Kidney glomerular epithelial cell (primary cell): Measurements from ENCODE around the gene SCN1A.
"Not testable (repeated sequence)": the region's sequence is repeated elsewhere in the genome, so short reads cannot be mapped to it uniquely, and the experiment has no call there.

Experiments
- DNase-seq: peaks from one replicate; lab custom pipeline; 2025; lab: John Stamatoyannopoulos, UW

Gene SCN1A

DNA sequence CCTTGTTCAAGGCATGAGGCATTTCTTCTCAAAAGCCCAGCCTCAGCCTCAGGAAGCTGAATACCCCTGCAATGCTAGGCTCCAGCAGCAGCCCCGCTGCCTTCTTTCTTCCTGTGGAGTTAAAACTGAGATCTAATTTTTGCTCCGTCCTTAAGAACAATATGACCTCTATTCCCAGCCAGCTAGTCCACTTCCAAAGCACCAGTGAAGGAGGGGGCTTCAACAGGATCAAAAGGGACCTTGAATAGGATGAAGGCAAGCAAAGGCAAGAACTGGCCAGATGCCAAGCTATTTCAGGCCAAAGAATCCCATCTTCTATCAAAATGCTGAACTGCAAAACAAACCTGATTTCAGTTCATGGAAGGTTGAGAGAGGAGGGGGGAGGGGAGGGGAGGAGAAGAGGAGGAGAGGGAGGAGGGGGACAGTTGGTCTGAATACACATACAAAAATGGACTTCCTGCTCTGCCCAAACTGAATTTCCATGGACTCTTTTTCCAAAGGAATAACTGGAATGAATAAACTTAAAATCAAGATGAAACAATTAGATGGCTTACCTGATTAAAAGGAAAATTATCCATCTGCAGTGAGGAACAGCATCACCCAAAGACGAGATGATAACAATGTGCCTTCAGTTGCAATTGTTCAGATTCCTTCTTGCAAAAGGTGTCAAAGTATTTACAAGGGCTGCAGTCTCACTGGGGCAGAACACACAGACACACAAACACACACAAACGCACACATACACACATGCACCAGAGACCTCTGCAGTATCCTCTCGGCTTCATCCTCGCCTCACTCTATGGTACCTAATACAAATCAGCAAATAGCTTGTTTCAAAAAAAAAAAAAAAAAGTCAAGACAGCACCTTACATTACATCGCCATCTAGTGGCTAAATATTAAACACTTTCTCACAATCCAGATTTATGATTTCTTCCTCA is at the start of gene SCN1A:
SCN1A (minus strand) TSS at position 804 of the 939 bp plus-strand sequence. CDS start 54,399 bp downstream, outside the sequence.
- peak; percentile 39 for DNase-seq

GRCh38 chr2:166173263-166173662 is 45.4 kb upstream of the SCN1A start:
- no peak for DNase-seq

GRCh38 chr2:166171216-166171615 is 43.4 kb upstream of the SCN1A start:
- DNase-seq, result no peak

DNA sequence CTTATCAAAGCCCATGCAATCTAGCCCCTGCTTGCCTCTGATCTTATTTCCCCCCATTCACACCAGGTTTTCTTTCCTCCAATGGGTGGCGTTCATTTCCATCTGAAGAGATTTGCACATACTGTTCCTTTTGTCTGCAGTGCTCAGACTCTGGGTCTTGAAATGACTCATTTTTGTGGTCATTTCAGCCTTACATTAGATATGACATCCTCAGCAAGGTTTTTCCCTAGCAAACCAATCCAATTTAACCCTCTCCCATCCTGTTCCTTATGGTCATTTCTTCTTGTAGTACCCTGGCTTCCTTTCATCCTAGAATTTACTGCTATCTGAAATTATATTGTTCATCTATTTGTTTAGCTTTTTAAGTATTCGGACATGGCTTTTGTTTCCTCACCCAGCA is 42.5 kb upstream of the SCN1A start:
- no peak for DNase-seq

GRCh38 chr2:166167449-166167848 is 39.6 kb upstream of the SCN1A start:
- peak; percentile 41 for DNase-seq

DNA sequence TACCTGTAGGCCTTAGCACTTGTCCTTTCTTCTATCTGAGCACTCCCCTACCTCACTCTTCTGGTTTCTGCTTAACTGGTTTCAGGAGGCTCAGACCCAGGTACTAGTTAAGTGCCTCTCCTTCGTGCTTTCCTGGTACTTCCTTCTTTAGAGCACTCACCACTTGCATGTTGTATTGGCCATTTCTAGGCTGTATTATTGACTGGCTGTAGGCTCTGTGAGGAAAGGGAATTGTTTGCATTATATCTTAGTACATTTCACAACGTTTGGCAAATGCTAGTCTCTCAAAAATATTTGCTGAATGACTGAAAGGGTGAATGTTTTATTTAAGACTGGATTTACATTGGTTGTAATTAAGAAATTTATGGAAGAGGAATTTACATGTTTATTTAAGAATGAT is 36.0 kb upstream of the SCN1A start:
- no peak for DNase-seq

DNA sequence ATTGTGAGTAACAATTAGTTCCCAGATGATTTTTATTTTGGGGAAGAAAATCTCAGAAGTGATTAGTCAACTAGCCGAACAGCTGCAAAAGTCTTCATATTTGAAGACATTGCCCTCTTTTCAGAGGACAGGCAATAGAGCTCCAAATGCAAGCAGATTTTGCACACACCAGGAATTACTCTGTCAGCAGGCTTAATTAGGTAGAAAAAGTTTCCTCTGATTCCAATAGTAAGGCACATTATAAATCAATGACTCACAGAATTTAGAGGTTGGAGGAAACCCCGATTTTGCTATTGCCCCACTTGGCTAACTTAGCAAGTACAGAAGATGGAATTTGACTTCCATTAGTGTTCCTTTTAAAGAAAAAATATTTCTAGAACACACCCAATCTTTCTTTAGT is 30.7 kb upstream of the SCN1A start:
- no peak for DNase-seq

GRCh38 chr2:166157578-166157977 is 29.8 kb upstream of the SCN1A start:
- no peak for DNase-seq

DNA sequence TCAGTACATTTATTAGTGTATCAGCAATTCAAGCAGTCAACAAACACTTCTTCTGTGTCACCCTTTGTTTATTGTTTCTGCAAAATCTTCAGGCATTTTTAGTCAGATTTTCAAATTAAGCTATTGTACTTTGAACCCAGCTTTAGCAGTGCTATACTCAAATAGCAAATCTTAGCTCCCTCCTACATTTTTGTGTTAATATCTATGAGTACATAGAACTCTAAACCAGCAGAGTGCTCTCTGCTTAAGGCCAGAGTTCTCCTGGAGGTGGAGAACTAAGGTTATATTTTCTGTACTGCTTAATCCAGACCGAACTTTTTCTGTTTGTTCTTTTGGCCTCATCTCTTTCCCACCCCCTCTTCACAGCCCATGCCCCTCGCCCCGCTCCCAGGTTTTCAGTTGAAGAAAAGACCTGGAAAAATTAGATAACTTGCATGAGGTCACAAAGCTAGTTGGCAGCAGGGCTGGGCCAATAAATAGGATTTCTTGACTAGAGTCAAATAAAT is 29.2 kb upstream of the SCN1A start:
- no peak for DNase-seq

- DNase-seq, result no peak
Observed at GRCh38 chr2:166155589-166155988, 27.8 kb upstream of the SCN1A start.

GRCh38 chr2:166154685-166155338 is 27.0 kb upstream of the SCN1A start:
- DNase-seq, result no peak

GRCh38 chr2:166152064-166152463 is 24.2 kb upstream of the SCN1A start:
- no peak for DNase-seq

DNA sequence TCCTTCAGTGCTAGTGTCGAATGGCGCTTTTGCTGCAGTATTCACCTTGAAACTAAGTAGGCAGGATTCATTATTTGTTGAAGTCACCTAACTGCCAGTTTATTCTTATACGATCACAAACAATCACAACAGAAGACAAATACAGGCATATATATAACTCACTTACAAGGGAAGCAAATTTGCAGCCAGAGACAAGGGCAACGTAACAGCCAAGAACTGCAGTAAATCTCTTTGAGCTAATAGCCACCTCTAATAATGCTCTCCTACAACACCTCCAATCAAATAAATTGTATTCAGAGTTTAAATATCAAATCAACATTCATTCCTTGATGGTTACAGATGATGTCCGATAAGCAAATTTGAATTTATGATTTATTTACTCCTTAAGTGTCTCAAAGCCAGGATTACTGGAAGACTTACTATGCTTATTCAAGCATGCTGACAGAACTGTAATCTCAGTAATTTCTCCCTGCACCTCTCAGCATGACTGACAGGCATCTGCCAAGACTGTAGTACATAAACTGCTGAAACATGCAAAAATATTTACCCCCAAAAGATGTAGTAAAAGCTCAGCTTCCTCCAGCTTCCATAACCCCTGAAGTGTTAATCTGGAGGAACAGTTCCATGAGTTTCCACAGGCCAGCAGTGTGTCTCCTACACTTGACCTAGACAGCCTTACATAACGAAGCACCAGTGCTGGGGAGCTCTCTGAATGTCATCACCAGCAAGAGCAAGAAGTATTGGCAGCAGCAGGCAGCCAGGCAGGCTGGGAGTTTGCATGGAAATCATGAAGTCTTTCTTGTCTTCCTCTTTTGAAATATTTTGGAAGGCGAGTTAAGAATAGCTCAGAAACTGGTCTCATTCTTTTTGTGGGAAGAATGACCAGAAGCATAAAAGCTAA is 20.9 kb upstream of the SCN1A start:
- no peak for DNase-seq

DNA sequence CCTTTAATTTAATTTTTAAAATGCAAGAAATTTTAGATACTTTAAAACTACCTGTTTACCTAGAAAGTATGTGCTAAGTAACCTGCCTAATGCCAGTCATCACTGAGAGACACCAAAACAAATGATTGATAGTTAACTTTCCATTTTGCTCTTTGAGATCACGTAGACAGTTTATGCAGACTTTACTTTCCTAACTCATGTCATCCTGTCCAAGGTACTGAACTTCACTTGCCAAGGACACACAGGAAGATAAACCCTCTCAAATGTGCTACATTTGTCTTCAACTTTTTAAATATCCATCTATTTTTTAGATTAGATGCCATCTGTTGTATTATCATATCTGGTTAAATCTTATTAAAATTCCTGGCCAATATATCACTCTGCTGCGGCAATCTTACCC is 20.1 kb upstream of the SCN1A start:
- DNase-seq, result no peak

DNA sequence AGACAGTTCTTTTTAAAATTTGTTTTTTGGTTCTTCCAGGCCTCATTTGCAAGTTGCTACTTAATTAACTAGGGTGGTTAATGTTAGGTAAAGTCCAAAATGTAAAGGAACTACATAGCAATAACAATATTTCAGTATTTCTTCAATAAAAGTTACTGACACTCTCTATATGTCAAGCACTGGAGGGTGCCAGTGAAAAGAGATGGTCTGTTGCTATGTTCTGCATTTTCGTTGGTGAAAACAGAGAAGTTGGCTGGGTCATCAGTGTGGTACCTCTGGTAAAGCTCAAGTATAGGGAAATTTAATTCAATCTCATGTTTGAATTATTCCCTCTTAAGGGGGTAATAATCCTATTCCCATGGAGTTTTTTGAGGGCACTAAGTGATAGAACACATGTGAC is 16.3 kb upstream of the SCN1A start:
- DNase-seq, result no peak

- DNase-seq, result no peak
Observed at GRCh38 chr2:166140932-166141331, 13.1 kb upstream of the SCN1A start.

DNA sequence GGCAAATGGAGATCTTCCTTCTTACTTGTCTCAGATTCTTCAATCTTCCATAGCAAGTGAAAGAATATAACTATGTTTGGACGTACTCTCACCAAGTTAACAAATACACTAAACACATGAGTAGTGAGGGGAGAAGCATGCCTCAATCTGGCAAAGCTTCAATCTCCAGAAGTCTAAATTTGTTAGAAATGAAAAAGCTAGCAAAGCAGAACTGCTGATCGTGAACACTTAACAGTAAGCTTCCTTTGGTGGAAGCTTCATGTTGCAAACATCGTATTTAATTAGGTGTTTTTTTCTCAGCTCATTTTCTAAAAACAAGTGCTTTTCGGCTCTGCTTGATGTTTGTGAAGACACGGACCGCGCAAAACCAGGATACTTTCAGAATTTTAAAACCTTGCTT is 12.7 kb upstream of the SCN1A start:
- DNase-seq, result no peak

DNA sequence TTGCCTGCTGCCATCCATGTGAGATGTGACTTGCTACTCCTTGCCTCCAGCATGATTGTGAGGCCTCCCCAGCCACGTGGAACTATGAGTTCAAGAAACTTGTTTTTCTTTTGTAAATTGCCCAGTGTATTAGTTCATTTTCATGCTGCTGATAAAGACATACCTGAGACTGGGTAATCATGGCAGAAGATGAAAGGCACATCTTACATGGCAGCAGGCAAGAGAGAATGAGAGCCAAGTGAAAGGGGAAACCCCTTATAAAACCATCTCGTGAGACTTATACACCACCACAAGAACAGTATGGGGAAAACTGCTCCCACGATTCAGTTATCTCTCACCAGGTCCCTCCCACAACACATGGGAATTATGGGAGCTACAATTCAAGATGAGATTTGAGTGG is 11.7 kb upstream of the SCN1A start:
- not testable (repeated sequence) for DNase-seq

DNA sequence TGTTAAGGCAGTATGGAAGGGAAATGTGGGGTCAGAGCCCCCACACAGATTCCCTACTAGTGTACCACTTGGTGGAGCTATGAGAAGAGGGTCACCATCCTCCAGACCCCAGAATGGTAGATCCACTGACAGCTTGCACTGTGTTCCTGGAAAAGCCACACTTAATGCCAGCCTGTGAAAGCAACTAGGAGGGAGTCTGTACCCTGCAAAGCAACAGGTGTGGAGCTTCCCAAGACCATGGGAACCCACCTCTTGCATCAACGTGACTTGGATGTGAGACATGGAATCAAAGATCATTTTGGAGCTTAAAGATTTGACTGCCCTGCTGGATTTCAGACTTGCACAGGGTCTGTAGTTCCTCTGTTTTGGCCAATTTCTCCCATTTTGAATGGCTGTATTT is 10.8 kb upstream of the SCN1A start:
- no peak for DNase-seq

DNA sequence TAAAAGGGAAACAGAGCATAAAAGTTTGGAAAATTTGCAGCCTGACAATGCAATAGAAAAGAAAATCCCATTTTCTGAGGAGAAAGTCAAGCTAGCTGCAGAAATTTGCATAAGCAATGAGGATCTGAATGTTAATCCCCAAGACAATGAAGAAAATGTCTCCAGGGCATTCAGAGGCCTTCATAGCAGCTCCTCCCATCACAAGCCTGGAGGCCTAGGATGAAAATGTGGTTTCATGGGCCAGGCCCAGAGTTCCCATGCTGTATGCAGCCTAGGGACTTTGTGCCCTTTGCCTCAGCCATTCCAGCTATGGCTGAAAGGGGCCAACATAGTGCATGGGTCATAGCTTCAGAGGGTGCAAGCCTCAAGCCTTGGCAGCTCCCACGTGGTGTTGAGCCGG is 10.3 kb upstream of the SCN1A start:
- no peak for DNase-seq

DNA sequence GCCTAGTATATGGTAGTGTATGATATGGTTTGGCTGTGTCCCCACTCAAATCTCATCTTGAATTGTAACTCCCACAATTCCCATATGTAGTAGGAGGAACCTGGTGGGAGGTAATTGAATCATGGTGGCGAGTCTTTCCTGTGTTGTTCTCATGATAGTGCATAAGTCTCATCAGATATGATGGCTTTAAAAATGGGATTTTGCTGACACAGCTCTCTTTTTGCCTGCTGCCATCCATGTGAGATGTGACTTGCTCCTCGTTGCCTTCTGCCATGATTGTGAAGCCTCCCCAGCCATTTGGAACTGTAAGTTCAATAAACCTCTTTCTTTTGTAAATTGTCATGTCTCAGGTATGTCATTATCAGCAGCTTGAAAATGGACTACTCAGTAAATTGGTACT is 9.5 kb upstream of the SCN1A start:
- no peak for DNase-seq

DNA sequence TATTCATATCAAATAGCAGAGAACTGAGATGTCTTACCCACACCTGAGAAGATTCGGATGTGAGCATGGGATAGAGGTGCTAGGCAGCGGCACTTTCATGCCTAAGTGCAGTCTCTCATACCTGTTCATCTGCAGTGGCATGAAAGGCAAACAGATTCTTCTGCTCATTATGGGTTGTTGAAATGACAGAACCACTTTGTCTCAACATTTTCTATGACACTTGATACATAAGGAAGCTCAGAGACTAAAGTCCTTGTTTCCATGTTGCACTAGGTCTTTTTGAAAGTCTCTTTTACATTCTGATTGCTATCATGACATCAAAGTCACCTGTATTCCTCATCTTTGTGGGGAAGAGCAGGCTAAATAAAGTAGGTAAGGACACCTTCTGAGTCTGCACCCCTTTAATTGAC is 8.0 kb upstream of the SCN1A start:
- DNase-seq, result no peak
